Pons (tissue), 1 donor: ENCODE results near the gene RHBDF1.
"Not testable (repeated sequence)": the region's sequence is repeated elsewhere in the genome, so short reads cannot be mapped to it uniquely, and the experiment has no call there.

ENCODE experiments used
- DNase-seq: peaks from one replicate; pipeline ENCODE4 v3.0.0-alpha.2; 2016; ENCODE audit warnings: low spot score

RHBDF1 gene

DNA sequence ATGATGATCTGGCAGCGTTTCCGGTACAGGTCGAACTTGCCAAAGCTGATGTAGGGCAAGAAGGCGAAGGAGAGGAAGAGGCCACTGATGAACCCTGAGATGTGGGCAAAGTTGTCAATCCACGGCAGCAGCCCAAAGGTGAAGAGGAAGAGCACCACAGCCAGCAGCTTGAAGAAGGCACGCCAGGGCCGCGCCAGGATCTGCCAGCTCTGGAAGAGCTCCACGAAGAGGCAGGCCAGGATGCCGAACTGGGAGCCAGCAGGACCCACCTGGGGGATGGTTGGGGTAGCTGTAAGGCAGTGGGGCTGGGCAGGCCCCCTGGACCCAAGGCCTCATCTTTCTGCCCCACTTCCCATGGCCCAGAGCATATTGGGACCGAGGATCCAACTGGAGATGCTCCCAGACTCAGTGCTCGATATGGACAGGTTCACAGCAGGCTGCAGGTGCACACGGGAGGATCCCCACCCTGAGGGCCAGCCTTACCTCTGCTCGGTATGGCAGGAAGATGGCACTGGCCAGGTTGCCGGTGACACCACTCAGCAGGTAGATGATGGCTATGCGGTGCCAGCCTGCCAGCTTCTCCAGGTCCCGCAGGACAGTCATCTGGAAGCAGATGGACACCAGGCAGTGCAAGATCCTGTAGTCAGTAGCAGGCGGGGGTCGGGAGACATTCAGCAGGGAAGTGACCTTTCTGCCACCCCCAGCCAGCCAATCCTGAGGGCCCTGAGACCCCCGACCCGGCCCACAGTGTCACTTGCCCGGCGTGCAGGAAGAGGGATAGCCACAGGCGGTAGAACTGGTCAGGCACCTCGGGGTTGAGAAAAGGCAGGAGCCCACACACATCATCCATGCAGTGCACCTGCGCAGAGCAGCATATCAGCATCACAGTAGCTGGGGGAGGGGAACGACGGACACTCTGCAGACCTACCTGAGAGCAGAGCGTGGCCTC, 13.7 kb downstream of the RHBDF1 start:
- DNase-seq = no peak

DNA sequence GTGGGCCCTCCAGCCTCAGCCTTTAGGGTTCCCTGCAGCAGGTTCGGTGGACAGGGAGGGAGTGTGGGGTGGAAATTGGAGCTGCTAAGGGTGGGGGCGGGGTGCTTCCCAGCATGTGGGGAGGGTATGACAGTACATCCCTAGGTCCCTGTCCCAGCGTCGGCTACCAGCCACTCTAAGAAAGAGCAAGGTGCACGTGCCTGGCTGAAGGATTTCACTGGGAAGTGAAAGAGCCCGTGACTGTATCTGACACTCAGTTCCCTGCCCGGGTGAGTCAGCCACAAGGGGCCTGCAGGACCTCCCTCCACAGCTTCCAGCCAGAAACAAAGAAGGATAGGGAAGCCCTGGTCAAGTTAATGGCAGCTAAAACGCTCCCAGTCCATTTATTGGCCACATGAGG, 14.7 kb downstream of the RHBDF1 start:
- DNase-seq = no peak

DNA sequence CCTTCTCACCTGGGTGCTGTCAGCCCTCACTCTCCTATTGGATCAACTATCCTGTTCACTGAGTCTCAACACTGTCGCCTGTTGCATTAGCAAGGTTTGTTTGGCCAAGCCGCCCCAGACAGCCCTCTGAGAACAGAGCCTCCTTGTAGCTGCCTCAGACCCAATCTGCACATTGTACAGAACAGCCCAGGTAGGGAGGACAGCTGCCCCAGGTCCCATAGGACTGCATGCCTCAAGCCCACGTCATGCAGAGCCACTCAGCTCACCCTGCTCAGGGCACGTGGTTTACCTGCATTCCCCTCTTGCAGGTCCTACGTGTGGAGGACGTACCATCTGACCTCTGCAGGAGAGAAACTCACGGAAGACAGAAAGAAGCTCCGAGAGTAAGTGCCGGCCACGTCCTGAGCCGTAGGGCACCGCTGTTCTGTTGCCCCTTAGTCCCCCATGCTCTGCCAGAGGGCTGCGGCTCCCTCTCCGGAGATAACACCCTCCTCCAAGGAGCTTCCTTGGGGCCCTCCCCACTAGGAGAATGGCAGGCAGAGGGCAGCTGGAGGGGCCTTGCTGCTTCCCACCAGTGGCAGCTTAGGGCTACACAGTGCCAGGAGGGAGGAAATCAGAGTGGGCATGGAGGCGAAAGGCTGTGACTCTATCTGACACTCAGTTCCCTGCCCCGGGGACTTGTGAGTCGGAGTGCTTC, 16.1 kb downstream of the RHBDF1 start:
- no peak for DNase-seq

DNA sequence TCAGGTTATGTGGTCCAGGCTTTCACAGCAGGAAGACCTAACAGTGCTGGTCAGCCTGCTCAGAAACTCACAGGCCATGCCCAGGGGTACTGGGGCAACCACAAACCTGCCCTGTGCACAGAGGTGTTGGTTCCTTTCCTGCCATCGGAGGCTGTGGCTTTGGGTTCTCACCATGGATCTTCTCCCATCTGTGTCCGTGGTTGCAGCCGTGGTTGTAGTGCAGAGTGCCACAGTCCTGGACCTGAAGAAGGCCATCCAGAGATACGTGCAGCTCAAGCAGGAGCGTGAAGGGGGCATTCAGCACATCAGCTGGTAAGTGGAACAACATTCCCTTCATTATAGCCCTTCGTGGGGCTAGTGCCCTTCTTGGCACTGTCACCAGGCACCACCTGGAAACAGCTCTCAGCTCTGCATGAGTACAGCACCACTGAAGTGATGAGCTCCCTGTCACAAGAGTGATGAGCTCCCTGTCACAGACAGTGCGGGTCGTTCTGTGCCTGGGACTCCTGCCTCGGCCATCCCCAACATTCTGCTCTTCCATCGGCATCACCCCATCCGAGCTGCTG, 16.8 kb downstream of the RHBDF1 start:
- DNase-seq = no peak

DNA sequence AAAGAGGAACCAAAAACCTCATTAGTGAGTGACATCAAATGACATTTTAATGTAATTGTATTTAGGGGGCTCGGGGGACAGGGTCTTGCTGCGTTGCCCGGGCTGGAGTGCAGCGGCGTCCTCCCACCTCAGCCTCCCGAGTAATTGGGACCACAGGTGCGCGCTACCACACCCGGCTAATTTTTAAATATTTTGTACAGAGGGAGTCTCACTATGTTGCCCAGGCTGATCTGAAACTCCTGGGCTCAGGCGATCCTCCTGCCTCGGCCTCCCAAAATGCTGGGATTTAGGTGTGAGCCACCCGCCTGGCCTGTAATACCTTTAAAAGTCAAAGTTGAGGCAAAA, 18.2 kb downstream of the RHBDF1 start:
- no peak for DNase-seq

DNA sequence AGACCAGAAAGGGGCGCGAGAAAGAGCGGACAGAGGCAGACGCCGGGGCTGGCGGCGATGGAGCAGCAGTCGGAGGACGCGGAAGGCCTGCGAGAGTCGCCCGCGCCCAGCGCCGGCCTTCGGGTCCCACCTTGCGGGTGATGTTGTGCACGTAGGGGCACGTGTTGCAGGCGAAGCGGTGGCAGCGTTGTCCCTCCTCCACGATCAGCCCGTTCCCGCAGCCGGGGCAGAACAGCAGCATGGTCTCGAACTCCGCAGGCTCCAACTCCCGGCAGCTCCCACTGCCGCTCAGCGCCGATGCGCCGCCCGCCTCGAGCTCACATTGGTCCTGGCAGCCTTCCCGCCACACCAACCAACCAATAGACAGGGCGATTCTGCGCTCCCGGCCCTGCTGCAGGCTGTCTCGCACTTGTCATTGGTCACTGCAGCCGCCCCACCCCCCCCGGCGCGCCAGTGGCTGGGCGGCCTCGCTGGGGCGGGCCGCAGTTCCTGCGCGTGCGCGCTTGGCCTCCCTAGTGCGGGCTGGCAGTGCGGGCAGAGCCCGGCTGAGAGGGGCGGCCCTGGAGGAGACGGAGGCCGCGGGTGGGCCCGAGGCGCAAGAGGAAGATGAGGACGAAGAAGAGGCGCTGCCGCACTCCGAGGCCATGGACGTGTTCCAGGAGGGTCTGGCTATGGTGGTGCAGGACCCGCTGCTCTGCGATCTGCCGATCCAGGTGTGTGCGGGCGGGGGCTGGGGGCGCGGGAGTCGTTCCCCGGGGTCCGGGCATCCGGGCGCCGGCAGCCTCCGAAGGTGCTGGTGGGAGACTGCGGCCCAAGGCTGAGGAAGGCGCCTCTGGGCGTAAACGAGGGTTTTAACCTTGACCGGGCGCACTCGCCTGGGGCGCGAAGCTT, 18.8 kb downstream of the RHBDF1 start, which contains the start of the genes POLR3K and SNRNP25:
TSS of gene POLR3K (minus strand) at position 263 of the 891 bp plus-strand sequence. CDS start at position 241, 22 bp downstream.
TSS of gene SNRNP25 (plus strand) at position 483 of the 891 bp plus-strand sequence. CDS start at position 672, 189 bp downstream.
- peak; percentile 96 for DNase-seq

DNA sequence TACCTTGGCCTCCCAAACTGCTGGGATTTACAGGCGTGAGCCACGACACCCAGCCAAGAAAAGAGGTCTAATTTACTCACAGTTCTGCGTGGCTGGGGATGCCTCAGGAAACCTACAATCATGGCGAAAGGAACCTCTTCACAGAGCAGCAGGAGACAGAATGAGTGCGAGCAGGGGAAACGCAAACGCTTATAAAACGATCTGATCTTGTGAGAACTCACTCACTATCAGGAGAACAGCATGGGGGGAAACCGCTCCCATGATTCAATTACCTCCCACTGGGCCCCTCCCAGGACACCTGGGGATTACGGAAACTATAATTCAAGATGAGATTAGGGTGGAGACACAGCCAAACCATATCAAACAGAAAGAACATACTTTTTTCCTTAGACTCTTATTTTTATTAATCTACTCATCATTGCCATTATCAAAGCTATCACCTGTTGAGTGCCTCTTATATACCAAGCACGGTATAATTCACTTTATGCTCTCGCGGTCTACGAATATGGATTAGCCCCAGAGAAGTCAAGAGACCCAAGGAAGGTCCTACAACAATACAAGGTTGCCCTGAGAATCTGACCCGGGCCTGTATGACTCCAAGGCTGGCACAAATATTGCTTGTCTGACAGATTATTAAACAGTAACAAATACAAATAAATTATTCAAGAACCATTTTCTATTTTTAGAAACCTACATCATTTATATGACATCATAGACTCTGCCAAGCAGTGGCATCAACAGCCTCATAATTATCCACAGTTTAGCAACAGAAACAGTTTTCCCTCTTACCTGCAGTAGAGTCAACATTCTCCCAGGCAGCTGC, 21.5 kb downstream of the RHBDF1 start:
- no peak for DNase-seq

DNA sequence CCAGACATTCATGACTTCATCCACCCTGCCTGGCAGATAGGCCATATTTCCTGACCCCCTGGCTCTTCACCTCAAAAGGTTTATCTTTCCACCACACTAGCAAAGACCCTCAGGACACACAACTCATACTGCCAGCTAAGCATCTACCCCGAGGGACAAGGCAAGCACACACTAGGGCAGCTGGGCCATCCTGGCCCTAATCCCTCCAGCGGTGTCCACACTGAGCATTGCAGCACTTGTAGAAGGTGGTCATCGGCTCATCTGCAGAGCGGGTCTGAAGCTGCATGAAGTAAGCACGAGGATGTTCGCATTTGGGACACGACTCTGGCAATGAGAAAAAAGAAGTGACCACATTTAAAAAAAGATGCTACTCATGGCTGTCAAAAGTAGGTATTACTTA, 25.2 kb downstream of the RHBDF1 start:
- no peak for DNase-seq

DNA sequence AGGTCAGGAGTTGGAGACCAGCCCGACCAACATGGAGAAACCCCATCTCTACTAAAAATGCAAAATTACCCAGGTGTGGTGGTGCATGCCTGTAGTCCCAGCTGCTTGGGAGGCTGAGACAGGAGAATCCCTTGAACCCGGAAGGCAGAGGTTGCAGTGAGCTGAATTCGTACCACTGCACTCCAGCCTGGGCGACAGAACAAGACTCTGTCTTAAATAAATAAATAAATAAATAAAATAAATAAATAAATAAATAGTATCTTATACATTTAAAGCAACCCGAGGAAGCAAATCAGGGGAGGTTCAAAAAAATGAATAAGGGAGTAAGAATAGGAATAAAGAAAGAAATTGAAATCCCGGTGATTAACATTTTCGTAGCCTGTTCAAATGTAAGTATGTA, 25.9 kb downstream of the RHBDF1 start:
- DNase-seq = not testable (repeated sequence)

DNA sequence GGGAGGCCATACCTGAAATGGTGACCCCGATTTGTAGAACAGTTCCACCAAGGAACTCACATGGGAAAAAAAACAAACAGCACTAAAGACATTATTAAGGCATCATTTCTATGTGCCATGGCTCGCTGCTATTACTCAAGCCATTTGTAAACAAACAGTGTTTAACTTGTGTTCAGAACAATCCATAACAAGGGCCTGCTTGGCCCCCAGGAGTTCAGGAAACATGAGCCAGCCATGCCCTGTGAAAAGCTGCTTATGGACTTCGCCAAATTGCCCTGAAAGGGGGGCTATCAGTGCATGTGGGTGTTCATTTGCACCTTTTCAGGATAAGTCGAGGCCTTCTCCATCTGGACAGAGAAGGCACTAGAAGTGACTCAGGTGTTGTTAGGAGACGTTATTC, 27.0 kb downstream of the RHBDF1 start:
- no peak for DNase-seq

DNA sequence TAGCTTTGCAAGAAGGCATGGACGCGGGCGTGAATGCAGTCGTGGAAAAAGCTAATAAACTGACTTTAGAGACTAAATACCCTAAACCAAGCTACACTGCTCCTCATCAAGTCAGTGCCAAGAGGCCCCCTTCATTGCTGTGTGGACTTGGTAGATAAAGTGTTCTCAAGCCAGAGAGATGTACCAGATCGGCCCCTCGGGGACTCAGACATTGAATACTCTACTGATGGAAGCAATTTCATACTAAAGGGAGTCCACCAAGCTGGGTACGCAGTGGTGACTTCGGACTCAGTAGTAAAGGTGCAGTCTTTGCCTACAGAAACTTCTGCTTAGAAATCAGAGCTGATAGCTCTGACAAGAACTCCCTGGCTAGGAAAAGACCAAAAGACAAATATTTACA, 27.8 kb downstream of the RHBDF1 start:
- DNase-seq = no peak

DNA sequence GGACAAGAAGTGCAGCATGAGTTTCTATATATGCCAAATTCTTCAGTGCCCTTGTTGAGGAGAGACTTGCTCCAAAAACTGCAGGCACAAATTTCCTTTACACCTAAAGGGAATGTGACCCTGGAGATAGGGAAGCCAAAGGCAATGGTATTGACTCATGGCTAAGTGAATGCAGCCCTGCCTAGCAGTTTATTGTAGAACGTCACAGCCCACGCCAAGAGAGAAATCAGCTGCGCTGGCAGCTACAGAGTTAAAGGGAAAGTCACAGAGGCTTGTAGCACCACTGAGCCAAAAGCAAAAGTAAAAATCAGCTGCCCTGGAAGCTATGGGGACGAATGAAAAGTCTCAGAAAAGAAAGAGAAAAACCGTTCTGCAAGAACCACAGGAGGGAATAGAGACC, 29.1 kb downstream of the RHBDF1 start:
- DNase-seq = no peak

DNA sequence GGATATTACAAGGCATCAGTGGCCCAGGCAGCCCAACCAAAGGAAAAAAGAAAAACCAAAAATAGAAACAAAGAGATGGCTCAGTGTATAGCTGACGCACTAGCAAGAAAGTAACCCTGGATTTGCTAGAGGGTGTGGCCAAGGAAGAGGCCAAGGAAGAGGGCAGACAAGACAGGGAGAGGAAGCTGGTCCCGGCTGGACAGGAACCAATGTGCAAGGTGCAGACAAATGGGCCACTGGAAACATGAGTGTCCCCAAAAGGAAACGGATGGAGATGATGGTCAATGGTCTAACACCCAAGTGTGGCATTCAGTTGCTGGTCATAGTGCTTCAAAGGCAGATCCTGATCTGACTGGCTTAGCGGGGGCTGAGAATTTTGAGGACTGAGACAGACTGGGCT, 29.7 kb downstream of the RHBDF1 start:
- no peak for DNase-seq

DNA sequence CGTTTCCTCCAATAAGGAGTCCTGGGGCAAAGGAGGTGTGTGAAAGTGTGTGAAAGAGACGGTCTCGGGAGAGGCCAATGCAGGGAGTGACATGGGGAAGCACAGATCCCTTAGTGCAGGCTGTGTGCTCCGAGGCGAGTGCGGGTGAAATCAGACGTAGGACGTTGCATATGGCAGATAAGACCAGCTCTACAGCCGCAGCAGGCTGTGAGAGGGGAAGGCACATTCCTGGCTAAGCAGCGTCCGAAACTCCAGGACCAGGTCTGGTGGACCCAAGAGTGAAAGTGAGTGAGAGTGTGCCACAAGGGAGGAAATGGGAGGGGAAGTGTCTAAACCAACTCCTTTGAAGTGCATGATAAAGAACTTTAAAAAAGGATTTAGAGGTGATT, 30.4 kb downstream of the RHBDF1 start:
- no peak for DNase-seq

DNA sequence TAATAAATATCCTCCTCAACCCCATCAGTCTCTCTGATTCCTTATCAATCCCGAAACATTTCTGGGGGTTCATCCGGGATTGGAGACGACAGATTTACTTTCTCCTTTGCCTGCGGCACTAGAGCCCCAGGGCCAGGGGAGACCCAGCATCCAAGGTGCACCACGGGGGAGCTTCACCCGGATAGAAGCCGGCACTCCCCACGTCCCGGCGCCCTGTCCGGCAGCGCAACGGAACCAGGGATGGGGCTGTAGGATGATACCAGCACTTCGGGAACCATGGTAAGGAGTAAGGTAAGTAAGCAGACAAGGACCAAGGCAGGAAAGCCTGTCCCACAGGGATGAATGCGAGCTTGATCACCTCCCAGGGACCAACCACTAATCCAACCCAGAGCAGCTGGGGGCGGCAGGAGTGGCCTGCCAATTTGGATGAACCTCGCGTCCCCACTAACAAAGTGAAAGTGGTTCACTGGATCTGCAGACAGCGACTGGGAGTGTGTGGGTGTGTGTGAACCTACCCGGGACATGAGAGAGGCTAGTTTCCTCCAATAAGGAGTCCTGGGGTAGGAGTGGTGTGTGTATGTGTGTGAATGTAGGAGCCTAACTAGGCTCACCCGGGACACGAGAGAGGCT, 30.9 kb downstream of the RHBDF1 start:
- DNase-seq = no peak

DNA sequence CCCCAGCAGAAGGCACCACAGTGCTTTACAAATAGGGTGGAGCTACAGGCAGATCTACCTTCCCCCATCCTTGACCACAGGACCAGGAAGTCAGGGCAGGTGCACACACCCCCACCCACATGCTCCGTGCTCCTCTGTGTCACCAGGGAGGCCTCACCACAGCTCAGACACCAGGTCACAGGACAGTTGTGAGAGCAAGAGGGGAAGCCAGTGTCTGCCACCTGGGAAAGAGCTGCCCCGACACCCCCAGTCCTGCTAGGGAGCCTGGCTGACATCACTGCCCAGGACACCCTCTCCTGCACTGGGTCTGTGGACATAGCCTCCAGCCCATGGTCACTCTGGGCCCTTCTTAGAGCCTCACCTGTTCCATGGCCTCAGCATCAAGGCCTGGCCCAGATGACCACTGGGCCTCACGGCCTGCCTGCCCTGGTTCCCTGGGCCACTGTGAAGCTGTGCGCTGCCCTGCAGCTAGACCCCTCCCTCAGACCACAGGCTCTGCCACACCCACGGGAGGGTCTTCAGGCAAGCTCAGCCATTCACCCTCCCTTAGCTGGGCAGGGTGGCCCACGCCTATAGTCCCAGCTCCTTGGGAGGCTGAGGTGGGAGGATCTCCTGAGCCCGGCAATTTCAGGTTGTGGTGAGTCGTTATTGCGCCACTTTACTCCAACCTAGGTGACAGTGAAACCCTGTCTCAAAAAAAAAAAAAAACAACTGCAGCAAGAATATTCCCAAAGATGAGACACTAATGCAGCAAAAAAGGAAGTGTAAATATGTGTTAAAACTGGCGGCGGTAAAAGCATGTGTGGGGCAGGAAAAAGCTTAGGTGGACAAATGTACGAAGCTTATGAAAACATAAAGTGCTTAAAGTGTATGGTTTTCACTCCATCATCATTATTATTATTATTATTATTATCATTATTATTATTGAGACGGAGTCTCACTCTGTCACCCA, 33.2 kb downstream of the RHBDF1 start:
- DNase-seq = no peak

DNA sequence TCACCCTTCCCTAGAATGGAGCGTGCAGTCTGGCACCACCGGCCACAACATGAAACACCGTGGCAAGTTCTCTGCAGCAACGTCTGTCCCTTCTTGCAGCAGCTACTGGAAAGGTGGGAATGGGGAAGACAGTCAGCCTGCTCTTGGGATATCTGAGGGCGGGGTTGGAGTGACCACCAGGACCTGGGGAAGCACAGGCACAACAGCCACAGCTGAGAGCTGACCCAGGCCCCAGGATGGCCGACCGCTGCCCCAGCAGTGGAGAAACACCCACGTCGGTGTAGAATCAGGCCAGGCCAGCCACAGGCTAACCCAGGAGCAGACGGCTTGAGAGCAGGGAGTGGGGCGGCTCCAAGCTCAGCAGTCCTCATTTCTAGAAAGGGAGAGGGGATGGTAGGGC, 34.2 kb downstream of the RHBDF1 start:
- DNase-seq = not testable (repeated sequence)

DNA sequence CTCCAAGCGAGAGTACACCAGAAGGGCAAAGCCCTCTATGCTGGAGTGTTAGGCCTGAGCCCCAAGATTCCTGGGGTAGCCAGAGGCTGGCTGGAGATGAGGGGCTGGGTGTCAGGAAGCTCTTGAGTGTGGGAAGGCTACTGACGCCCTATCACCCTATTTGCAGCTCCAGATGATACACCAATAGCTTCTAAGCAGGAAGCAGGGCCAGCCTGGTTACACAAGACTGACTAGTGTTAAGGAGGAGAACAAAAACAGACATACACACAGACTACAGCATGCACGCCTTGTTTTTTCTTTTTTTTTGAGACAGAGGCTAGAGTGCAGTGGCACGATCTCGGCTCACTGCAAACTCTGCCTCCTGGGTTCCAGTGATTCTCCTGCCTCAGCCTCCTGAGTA, 34.9 kb downstream of the RHBDF1 start:
- peak; percentile 58 for DNase-seq

DNA sequence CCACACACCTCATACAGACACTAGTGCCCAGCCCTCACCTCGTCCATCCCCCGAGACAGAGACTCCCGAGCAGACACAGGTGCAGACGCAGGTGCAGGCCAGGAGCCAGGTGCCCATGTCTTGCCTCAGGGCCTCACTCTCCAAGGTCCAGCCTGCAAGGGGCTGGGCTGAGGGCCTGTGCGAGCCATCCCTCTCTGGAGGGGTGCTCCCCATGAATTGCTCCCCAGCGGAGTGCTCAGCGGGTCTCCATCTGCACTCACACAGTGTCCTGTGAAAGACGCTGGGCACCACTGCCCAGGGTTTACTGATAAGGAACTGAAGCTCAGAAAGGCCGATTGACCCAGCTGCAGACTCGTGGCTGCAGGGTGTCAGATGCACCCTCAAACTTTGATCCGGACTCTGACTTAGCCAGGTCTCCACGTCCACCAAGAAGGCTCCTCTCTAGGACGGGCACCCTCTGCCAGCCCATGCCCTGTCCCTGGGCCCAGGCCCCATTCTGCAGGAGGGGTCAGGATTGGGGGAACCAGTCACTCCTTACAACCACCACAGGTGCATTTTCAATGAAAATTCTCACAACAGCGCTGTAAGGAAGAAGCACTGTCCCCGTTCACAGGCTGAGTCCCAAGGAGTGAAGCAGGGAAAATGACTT, 36.0 kb downstream of the RHBDF1 start:
- DNase-seq = no peak
